SK-N-SH (cell line): ENCODE measurements around the gene LRMDA. TPM values are rescaled to one million over a fixed set of nuclear protein-coding genes. Genes with fewer than 3 reads are reported as not detected.

Source experiments
- CTCF ChIA-PET: fragments of 300-600, 350-600 bp; formaldehyde crosslinking; extraction: SDS; loops from one replicate; lab custom pipeline; 2021; lab: Yijun Ruan, JAX
- POLR2A ChIA-PET: fragments of 350-600 bp; sonication (Branson Sonifier 250); formaldehyde crosslinking; extraction: SDS; loops from one replicate; lab custom pipeline; 2020; ENCODE audit warnings: antibody characterized with exemption, inconsistent platforms; lab: Yijun Ruan, JAX
- DNase-seq: peaks from one replicate; pipeline ENCODE4 v3.0.0; 2012
- H2AFZ ChIP-seq: fragments of 200-600 bp; sonication (generic); 2 replicates; pipeline ENCODE4 v1.8.1; 2016; ENCODE audit warnings: antibody characterized with exemption, mild to moderate bottlenecking, low read depth
- H3F3A ChIP-seq: fragments of 200-600 bp; sonication (generic); replicated peaks from 2 replicates; pipeline ENCODE3; 2016; ENCODE audit warnings: antibody characterized with exemption, mild to moderate bottlenecking; ENCODE audit not compliant: insufficient read depth
- H3K27ac ChIP-seq, 2 experiments: fragments of 200-500 bp in 1 of 2; fragments of 200-600 bp in 1 of 2; sonication (Bioruptor generic) in 1 of 2; sonication (generic), shearing (Covaris generic) in 1 of 2; 2 replicates each; pipeline versions ENCODE4 v1.5.1 to v1.6.1; 2014 to 2016; ENCODE audit warnings: low read depth in 2 of 2, inconsistent platforms in 1 of 2, low read length in 1 of 2, mild to moderate bottlenecking in 1 of 2, mixed read lengths in 1 of 2
- H3K27me3 ChIP-seq: fragments of 200-600 bp; sonication (generic), shearing (Covaris generic); 2 replicates; pipeline ENCODE4 v1.6.1; 2016; ENCODE audit warnings: mixed run types; ENCODE audit not compliant: insufficient read depth
- H3K36me3 ChIP-seq, 2 experiments: fragments of 200-500 bp in 1 of 2; fragments of 200-600 bp in 1 of 2; sonication (Bioruptor generic) in 1 of 2; sonication (generic) in 1 of 2; replicated peaks in 1 of 2; 2 replicates each; pipeline versions ENCODE3 to v1.5.1; 2014 to 2016; ENCODE audit warnings: low read length in 1 of 2, mild to moderate bottlenecking in 1 of 2; ENCODE audit not compliant: insufficient read depth in 2 of 2, control insufficient read depth in 1 of 2
- H3K4me1 ChIP-seq, 2 experiments: fragments of 200-500 bp in 1 of 2; fragments of 200-600 bp in 1 of 2; sonication (Bioruptor generic) in 1 of 2; sonication (generic), shearing (Covaris generic) in 1 of 2; 2 replicates each; pipeline versions ENCODE4 v1.5.1 to v1.6.1; 2014 to 2016; ENCODE audit warnings: low read depth in 1 of 2, low read length in 1 of 2, mixed run types in 1 of 2; ENCODE audit not compliant: insufficient read depth in 2 of 2, control insufficient read depth in 1 of 2
- H3K4me2 ChIP-seq: fragments of 200-600 bp; sonication (generic), shearing (Covaris generic); 2 replicates; pipeline ENCODE4 v1.6.1; 2017; ENCODE audit warnings: mixed run types
- H3K4me3 ChIP-seq, 2 experiments: fragments of 200-500 bp in 1 of 2; fragments of 200-600 bp in 1 of 2; sonication (Bioruptor generic) in 1 of 2; sonication (generic), shearing (Covaris generic) in 1 of 2; 2 replicates each; pipeline versions ENCODE4 v1.5.1 to v1.8.1; 2014 to 2016; ENCODE audit warnings: low read depth in 2 of 2, inconsistent platforms in 1 of 2, low read length in 1 of 2, mild to moderate bottlenecking in 1 of 2, mixed read lengths in 1 of 2, moderate library complexity in 1 of 2
- H3K79me2 ChIP-seq: fragments of 200-600 bp; sonication (generic); 2 replicates; pipeline ENCODE4 v1.8.1; 2017; ENCODE audit warnings: mild to moderate bottlenecking; ENCODE audit not compliant: insufficient read depth
- H3K9ac ChIP-seq: fragments of 200-600 bp; sonication (generic); 2 replicates; pipeline ENCODE4 v1.6.1; 2017; ENCODE audit warnings: mixed run types
- H3K9me2 ChIP-seq: fragments of 200-600 bp; sonication (generic); 2 replicates; pipeline ENCODE4 v1.6.1; 2017; ENCODE audit warnings: mixed run types
- H3K9me3 ChIP-seq: fragments of 200-600 bp; sonication (generic); 2 replicates; pipeline ENCODE4 v1.6.1; 2017; ENCODE audit warnings: mixed run types, mild to moderate bottlenecking, moderate library complexity
- H4K20me1 ChIP-seq: fragments of 200-600 bp; sonication (generic); 2 replicates; pipeline ENCODE4 v1.6.1; 2017; ENCODE audit warnings: mild to moderate bottlenecking, mixed run types; ENCODE audit not compliant: insufficient read depth
- MXI1 ChIP-seq: IDR thresholded peaks from 2 replicates; pipeline ENCODE4 v1.6.1; 2012; ENCODE audit warnings: mild to moderate bottlenecking, low read depth, low read length, improper control_type of control experiment
- NFIC ChIP-seq: IDR thresholded peaks from 2 replicates; pipeline ENCODE4 v1.4.0; 2012; ENCODE audit warnings: borderline replicate concordance
- NRF1 ChIP-seq: IDR thresholded peaks from 2 replicates; pipeline ENCODE4 v1.6.1; 2012; ENCODE audit warnings: low read depth, mild to moderate bottlenecking, low read length
- RFX5 ChIP-seq: IDR thresholded peaks from 2 replicates; pipeline ENCODE4 v1.6.1; 2012; ENCODE audit warnings: mild to moderate bottlenecking, improper control_type of control experiment, low read length
- SIN3A ChIP-seq: IDR thresholded peaks from 2 replicates; pipeline ENCODE4 v1.6.1; 2012; ENCODE audit warnings: low read depth, mild to moderate bottlenecking, low read length, moderate library complexity, borderline replicate concordance
- WGBS: methylation state at CpG from one replicate; pipeline ENCODE4 v1.1.6; 2017; ENCODE audit warnings: low lambda C conversion rate; 5-methylcytosine and 5-hydroxymethylcytosine counted together
- polyA plus RNA-seq, 3 experiments: library from polyadenylated mRNA; depleted of rRNA; stranded (reverse); fragments of >200 nt; gene quantifications; 2 replicates each; pipeline ENCODE4 v1.2.3, GENCODE V29; 2012

Gene LRMDA
- polyA plus RNA-seq, 1 of the 3 experiments (the other 2 are of a cell fraction) = 0.95 TPM

DNA sequence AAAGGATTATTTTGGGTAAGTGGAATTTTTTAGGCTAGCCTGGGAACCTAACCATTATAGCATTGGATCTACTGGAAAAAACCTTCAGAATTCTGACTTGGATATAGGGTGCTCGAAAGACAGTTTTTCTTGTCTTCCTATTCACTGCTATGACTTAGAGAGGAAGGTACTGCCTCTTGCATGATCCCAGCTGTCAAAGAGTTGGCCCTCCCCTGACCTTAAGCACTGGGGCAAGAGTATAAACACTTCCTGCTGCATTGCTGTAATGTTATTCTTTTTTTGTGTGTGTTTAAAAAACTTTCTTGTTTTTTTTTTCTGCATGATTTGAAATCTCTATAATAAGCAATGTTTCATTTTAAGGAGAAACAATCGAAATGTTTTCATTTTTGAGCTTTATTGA, 113.0 kb downstream of the LRMDA start:
- peaks cover 11% of the 10 kb centered on the region for H3F3A ChIP-seq
- no peaks in the 10 kb centered on the region for H3K9me2 ChIP-seq
- 82% methylated on average over 2 of the region's 2 CpGs for WGBS
- TF ChIP-seq SIN3A = no peak
- POLR2A ChIA-PET = interaction anchor here (0.6 kb wide), 1 partner anchor 143 kb away, joined by 3 read pairs; no protein-coding TSS in a partner anchor
- H3K36me3 ChIP-seq = no peaks in the 10 kb centered on the region
- no peak for DNase-seq
- H3K4me3 ChIP-seq = no peak overlapping the region
- H3K9ac ChIP-seq = no peak overlapping the region
- H4K20me1 ChIP-seq = no peaks in the 10 kb centered on the region
- H2AFZ ChIP-seq = no peak overlapping the region
- no peak overlapping the region for H3K27ac ChIP-seq
- H3K27me3 ChIP-seq = no peaks in the 10 kb centered on the region
- H3K4me1 ChIP-seq = peaks cover 0 to 27% of the 10 kb centered on the region in 2 experiments; a peak in 2 of 4 replicates
- CTCF ChIA-PET = no interaction called here
- H3K9me3 ChIP-seq = no peaks in the 10 kb centered on the region
- no peak overlapping the region for H3K4me2 ChIP-seq
- no peaks in the 10 kb centered on the region for H3K79me2 ChIP-seq

DNA sequence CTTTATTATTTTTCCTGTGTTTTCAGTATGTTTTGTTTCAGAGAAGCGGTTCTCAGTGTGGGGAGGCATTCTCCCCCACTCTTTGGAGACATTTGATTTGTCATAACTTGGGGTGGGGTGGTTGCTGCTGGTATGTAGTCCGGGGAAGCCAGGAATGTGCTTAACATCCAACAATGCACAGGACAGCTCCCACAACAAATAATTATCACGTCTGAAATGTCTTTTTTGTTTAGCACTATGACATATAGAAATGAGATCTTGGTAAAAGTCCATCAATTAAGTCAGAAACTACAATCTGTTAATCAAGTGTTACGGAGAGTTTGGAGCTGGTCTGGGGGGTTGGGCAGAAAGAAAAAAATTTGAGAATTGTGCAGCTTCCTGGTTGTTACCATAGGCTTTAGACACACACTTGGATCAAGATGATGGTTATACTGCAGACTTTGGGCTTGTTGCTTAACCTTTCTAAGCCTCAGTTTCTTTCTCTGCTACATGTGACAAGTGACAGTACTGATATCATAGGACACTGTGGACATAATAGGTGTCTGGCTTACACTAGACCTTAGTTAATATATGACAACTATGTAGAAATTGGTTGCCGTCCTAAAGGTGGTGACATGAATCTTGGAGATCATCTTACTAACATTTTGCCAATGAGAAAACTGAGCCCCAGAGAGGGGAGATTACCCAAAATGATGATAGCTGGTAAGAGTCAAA, 113.7 kb downstream of the LRMDA start:
- no peaks in the 10 kb centered on the region for H4K20me1 ChIP-seq
- ChIA-PET CTCF (interaction anchor here (1.0 to 1.1 kb wide), 3 partner anchors 10 to 18 kb away, joined by 3 to 4 read pairs (median 3); no protein-coding TSS in a partner anchor), POLR2A (interaction anchor here (0.6 kb wide), 1 partner anchor 144 kb away, joined by 3 read pairs; no protein-coding TSS in a partner anchor)
- no peak for TF ChIP-seq MXI1
- TF ChIP-seq SIN3A = no peak
- TF ChIP-seq NFIC = no peak
- TF ChIP-seq NRF1 = no peak
- H3K27ac ChIP-seq = no peak overlapping the region
- H3K9ac ChIP-seq = no peak overlapping the region
- no peak for DNase-seq
- H3K4me3 ChIP-seq = no peak overlapping the region
- H3K79me2 ChIP-seq = no peaks in the 10 kb centered on the region
- H2AFZ ChIP-seq = no peak overlapping the region
- no peak overlapping the region for H3K4me2 ChIP-seq
- H3K36me3 ChIP-seq = no peaks in the 10 kb centered on the region
- no peaks in the 10 kb centered on the region for H3K9me2 ChIP-seq
- WGBS = 72% methylated on average over 5 of the region's 5 CpGs
- H3K27me3 ChIP-seq = no peaks in the 10 kb centered on the region
- H3K9me3 ChIP-seq = no peaks in the 10 kb centered on the region
- H3K4me1 ChIP-seq = peaks cover 0 to 27% of the 10 kb centered on the region in 2 experiments; a peak in 2 of 4 replicates
- peaks cover 11% of the 10 kb centered on the region for H3F3A ChIP-seq

DNA sequence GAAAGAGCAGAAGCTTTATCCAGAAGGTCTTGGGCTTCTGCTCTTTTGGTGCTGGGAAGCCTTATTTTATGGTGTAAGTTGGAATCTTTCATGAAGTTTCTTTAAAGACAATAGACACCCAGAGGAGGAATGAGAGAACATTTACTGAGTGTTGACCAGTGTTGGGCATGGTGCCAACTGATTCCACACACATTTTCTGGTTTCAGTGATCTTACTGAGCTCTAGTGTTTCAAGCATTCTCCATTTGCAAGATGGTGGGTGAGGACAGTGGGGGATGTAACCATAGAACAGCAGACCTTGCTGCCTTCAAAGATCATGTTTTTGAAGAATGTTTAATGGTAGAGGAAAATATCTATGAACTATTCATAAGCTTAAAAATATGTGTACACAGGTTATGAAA, 114.6 kb downstream of the LRMDA start:
- H3K79me2 ChIP-seq = no peaks in the 10 kb centered on the region
- no peak overlapping the region for H3K4me3 ChIP-seq
- H3K36me3 ChIP-seq = no peaks in the 10 kb centered on the region
- H4K20me1 ChIP-seq = no peaks in the 10 kb centered on the region
- peaks cover 0 to 27% of the 10 kb centered on the region in 2 experiments; a peak in 2 of 4 replicates for H3K4me1 ChIP-seq
- no peak overlapping the region for H2AFZ ChIP-seq
- H3K9ac ChIP-seq = no peak overlapping the region
- no peaks in the 10 kb centered on the region for H3K9me3 ChIP-seq
- ChIA-PET CTCF (interaction anchor here (0.6 to 1.1 kb wide), 4 partner anchors 9 to 146 kb away, joined by 3 to 4 read pairs (median 3); no protein-coding TSS in a partner anchor), POLR2A (no interaction called here)
- no peak for DNase-seq
- no peaks in the 10 kb centered on the region for H3K27me3 ChIP-seq
- H3F3A ChIP-seq = peaks cover 14% of the 10 kb centered on the region
- no peak overlapping the region for H3K4me2 ChIP-seq
- H3K9me2 ChIP-seq = no peaks in the 10 kb centered on the region; the same call in 1 of the 2 replicates
- H3K27ac ChIP-seq = no peak overlapping the region
- peak; percentile 29; the same call in 1 of the 2 replicates for TF ChIP-seq NFIC
- no peak for TF ChIP-seq RFX5
